ENCODE measurements around the gene CBX8. TPM values are rescaled to one million over a fixed set of nuclear protein-coding genes. Genes with fewer than 3 reads are reported as not detected.
A peak's percentile ranks its signal among the peaks of the same experiment; 100 is the strongest.

The CBX8 gene
- total RNA-seq, 4 donors from 2014 or later, result 1.7 to 3.5 (median 2.7) TPM

GRCh38 chr17:79837888-79838521 lies 41.1 kb upstream of the CBX8 start:
- TF ChIP-seq, protein P1, sequence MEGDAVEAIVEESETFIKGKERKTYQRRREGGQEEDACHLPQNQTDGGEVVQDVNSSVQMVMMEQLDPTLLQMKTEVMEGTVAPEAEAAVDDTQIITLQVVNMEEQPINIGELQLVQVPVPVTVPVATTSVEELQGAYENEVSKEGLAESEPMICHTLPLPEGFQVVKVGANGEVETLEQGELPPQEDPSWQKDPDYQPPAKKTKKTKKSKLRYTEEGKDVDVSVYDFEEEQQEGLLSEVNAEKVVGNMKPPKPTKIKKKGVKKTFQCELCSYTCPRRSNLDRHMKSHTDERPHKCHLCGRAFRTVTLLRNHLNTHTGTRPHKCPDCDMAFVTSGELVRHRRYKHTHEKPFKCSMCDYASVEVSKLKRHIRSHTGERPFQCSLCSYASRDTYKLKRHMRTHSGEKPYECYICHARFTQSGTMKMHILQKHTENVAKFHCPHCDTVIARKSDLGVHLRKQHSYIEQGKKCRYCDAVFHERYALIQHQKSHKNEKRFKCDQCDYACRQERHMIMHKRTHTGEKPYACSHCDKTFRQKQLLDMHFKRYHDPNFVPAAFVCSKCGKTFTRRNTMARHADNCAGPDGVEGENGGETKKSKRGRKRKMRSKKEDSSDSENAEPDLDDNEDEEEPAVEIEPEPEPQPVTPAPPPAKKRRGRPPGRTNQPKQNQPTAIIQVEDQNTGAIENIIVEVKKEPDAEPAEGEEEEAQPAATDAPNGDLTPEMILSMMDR (IDR thresholded peaks at IDR 0.05), result no peak
- TF ChIP-seq POLR2A (IDR thresholded peaks at IDR 0.05), result no peak
- Histone ChIP-seq H3K27me3 (peaks cover 23% of the 10 kb centered on the region), H3K4me1 (peaks cover 46 to 63% of the 10 kb centered on the region in 2 donors), H3K27ac (peak overlapping the region; percentile 90 to 97 (median 93)), H3K36me3 (peaks cover 18 to 20% of the 10 kb centered on the region in 2 donors), H3K9me3 (no peaks in the 10 kb centered on the region), H3K4me3 (replicated peaks in 1 of 3) (peak overlapping the region; percentile 58 to 86 (median 67))
- 2 to 3% methylated on average over 22 to 30 of the region's 30 CpGs for WGBS, 2 donors
- peak; percentile 54 to 62 for DNase-seq
- intact Hi-C loops (cut with DNase I), result no loop called here

DNA sequence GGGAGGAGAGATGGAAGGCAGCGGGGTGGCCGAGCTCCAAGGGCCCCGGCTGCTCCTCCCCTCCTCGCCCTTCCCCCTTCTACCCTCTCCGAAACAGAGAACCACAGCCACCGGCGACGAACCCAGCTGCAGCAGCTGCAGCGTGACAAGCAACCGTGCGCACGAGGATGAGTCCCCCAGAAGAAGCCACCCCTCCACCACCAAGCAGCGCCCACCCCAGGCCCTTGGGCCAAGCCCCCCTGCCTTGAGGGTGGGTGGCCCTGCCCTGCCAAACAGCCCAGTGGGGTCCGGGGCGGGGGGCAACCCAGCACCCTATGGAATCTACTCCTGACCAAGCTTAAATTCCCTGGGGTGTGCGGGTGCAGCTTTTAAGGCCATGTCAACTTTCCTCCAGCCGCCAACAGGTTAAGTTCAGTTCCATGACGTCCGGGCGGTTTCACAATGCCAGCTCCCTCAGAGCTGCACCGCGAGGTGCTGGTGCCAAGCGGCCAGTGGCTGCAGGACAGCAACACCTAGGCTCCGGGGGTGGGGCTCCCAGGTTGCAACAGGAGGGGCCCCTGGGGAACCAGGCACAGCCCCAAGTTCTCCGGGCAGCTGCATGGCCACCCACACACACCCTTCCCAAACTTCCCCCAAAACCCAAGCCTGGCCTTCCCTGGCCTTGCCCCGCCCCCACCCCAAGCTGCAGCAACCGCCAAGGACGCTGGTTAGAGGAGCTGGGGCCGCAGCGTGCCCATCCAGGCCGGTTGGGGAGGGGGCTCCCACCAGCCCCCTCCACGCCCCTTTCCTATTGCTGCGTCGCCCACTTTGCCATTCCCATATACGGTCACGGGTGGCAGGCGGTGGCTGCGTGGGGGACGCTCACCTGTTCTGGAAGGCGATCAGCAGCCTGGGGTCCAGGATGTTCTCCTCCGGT lies 40.4 kb upstream of the CBX8 start:
- peaks cover 15% of the 10 kb centered on the region for H3K27me3 ChIP-seq
- H3K27ac ChIP-seq, result peak overlapping the region in 1 of 3 donors; percentile 93
- no peaks in the 10 kb centered on the region for H3K9me3 ChIP-seq
- peak overlapping the region in 2 of 3 donors; percentile 67 to 86 for H3K4me3 ChIP-seq (replicated peaks in 1 of 3)
- H3K36me3 ChIP-seq, result peaks cover 18 to 20% of the 10 kb centered on the region in 2 donors
- peaks cover 46 to 63% of the 10 kb centered on the region in 2 donors for H3K4me1 ChIP-seq
- 29 to 39% methylated on average over 23 of the region's 41 CpGs for WGBS, 2 donors
- DNase-seq, result peak; percentile 91 to 94
- TF ChIP-seq, protein P1 (IDR thresholded peaks at IDR 0.05), result peak in 3 of 6 experiments; percentile 26 to 30 (median 29)
- TF ChIP-seq POLR2A (IDR thresholded peaks at IDR 0.05), result peak in 1 of 2 donors; percentile 54
- intact Hi-C loops (cut with DNase I), result no loop called here

DNA sequence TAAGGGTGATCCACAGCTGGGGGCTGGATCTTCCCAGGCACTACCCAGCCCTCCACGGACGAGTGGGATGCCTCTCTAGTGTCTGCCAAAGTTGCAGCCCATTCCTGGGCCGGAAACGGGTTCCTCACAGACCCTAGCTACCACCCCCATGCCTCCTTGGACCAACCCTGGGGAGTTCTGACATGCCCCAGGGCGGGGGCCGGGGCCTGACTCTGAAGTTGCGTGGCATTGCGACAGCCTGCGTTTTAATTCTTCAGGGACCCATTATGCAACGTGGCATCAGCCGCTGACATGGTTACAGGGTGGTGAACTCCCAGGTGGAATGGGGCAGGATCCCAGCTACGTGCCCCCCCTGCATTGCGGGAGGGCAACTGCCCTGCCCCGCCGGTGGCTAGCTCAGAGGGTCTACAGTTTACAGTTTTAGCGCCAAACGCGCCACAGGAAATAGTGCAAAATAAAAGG lies 39.7 kb upstream of the CBX8 start:
- intact Hi-C loops (cut with DNase I), result no loop called here

DNA sequence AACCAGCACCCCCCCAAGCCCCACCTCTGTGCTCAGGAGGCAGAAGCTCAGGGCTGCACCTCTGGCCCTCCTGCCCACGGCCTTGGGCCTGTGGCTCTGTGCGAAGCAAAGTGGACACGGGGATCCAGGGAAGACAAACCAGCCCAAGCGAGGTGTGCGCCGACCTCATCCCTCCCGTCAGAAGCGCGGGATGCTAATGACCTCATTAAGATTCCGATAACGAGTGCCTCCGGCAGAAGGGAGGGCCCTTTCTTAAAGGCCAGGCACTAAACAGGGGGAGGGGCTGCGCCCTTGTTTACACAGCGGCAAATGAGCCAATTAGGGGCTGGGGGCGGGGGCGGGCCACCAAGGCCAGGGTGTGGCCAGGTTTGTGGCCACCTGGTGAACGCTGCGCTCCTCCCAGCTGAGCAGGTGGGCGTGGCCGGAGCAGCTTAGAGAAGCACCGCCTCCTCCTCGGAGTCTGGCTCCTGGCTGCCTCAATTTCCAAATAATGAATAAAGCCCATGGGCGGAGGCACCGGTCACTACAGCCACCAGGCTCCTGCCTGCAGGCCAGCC lies 39.2 kb upstream of the CBX8 start:
- DNase-seq, result no peak
- TF ChIP-seq, protein P1 (IDR thresholded peaks at IDR 0.05), result no peak
- TF ChIP-seq POLR2A (IDR thresholded peaks at IDR 0.05), result no peak
- no peak overlapping the region for H3K4me3 ChIP-seq (replicated peaks in 1 of 3)
- H3K27me3 ChIP-seq, result peaks cover 3% of the 10 kb centered on the region
- H3K36me3 ChIP-seq, result peaks cover 18 to 20% of the 10 kb centered on the region in 2 donors
- 80% methylated on average over 19 to 20 of the region's 24 CpGs for WGBS, 2 donors
- no peaks in the 10 kb centered on the region for H3K9me3 ChIP-seq
- intact Hi-C loops (cut with DNase I), result no loop called here
- H3K27ac ChIP-seq, result no peak overlapping the region
- peaks cover 54 to 63% of the 10 kb centered on the region in 2 donors for H3K4me1 ChIP-seq

More for the DNA sequence above, 39.7 kb upstream of the CBX8 start:
- H3K27ac ChIP-seq, result no peak overlapping the region
- H3K4me1 ChIP-seq, result peaks cover 53 to 63% of the 10 kb centered on the region in 2 donors
- H3K27me3 ChIP-seq, result peaks cover 8% of the 10 kb centered on the region
- WGBS, 2 donors, result 31 to 44% methylated on average over 9 to 11 of the region's 18 CpGs
- no peak for DNase-seq
- H3K9me3 ChIP-seq, result no peaks in the 10 kb centered on the region
- peaks cover 18 to 20% of the 10 kb centered on the region in 2 donors for H3K36me3 ChIP-seq
- H3K4me3 ChIP-seq (replicated peaks in 1 of 3), result peak overlapping the region in 1 of 3 donors; percentile 67
- TF ChIP-seq, protein P1 (IDR thresholded peaks at IDR 0.05), result no peak
- no peak for TF ChIP-seq POLR2A (IDR thresholded peaks at IDR 0.05)

Data from thyroid gland (tissue), 4 donors.